VCaP (cell line): Measurements from ENCODE around the gene IFT43.

Source experiments
- H3K27ac ChIP-seq: fragments of 450-650 bp; 2 replicates; pipeline ENCODE4 v1.5.1; 2017
- TF ChIP-seq, protein P1 (sequence below): fragments of 450-650 bp; conservative IDR thresholded peaks from 2 replicates; pipeline ENCODE4 v1.5.1; 2017; ENCODE audit warnings: mild to moderate bottlenecking, moderate library complexity

IFT43 gene

DNA sequence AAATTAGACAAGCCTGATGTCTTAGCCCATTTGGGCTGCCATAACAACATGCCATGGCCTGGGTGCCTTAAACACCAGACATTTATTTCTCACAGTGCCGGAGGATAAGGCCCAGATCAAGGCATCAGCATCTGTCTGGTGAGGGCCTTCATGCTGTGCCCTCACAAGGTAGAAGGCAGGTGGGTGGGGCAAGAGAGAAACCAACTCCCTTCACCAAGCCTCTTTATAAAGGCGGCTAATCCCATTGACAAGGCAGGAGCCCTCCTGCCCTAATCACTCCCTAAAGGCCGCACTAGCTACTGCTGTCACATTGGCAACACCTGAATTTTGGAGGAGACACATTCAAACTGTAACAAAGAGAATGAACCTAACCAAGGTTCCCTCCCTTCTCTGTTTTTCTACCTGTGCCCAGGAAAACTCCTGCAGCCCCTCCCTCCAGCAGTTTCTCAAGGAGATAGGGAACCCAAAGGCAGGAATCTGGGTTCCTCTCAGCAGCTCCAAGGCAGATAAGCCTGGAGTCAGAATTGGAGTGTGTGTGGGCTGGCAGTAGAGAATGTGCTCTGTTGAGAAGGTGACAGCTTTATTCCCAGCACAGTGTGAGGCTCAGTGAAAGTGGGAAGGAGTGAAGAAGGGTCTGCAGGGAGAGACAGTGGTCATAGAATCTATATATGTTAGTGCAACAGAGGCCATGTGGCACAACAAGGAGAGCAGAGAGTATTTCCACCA lies 144.5 kb downstream of the IFT43 start:
- TF ChIP-seq, protein P1, sequence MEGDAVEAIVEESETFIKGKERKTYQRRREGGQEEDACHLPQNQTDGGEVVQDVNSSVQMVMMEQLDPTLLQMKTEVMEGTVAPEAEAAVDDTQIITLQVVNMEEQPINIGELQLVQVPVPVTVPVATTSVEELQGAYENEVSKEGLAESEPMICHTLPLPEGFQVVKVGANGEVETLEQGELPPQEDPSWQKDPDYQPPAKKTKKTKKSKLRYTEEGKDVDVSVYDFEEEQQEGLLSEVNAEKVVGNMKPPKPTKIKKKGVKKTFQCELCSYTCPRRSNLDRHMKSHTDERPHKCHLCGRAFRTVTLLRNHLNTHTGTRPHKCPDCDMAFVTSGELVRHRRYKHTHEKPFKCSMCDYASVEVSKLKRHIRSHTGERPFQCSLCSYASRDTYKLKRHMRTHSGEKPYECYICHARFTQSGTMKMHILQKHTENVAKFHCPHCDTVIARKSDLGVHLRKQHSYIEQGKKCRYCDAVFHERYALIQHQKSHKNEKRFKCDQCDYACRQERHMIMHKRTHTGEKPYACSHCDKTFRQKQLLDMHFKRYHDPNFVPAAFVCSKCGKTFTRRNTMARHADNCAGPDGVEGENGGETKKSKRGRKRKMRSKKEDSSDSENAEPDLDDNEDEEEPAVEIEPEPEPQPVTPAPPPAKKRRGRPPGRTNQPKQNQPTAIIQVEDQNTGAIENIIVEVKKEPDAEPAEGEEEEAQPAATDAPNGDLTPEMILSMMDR, result no peak
- H3K27ac ChIP-seq, result no peak overlapping the region

DNA sequence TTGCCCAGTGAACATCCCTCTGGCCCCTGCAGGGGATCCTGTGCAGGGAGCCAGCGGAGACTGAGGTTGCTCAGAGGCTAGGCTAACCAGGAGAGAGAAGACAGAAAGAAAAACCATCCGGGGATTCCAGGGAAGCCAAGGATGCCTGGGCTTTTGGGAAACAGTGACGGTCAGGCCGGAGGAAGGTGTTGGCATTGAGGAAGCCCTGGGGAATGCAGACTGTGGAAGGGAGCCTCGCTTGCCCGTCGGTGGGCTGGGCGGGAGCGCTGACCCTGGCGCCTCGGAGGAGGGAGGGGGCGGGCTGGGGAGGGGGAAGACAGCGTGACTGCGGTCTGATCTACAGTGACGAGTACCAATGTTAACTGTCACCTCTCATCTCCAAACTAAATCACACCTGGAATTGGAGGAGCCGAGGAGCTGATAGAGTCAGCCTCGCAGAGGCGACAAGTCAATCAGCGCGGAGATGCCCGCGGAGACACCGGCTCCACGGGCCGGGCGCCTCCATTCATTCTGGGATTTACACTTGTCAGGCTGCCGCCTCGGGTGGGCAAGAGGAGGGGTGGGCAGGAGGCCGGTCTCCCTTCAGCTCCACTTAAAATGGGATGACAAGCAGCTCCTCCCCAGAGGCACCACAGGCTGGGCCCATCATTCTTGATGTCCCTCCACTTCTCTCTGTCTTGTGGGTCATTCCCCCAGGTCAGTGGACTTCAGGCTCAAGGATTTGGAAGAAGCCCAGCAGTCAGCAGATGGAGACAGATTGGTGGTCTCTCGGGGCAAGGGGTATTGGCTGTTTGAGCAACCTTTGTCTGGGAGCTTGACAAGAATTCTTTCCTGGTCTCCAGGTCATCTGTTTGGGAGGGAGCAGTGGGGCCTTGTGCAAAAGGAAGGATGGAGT lies 145.8 kb downstream of the IFT43 start:
- TF ChIP-seq, protein P1, result no peak
- no peak overlapping the region for H3K27ac ChIP-seq

DNA sequence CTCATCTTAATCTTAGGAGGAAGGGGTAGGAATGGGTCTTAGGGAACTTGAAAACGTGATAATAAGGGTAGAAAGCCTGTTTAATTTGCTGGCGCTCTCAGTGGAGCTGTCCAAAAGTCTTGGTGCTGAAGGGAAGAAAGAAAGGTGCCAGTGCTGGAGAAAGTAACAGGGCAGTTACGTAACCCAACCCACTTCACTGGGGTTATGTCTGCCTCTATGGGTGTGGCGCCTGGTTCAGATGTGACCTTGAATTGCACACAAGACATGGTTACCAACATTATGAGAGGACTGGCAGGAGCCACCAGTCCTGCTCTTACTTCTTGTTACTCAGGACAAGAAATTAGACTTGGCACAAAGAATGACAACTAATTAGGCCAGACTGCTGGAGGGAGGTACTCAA lies 147.5 kb downstream of the IFT43 start:
- TF ChIP-seq, protein P1, result no peak
- no peak overlapping the region for H3K27ac ChIP-seq
